ENCODE data around the gene GLRX. TPM values are rescaled to one million over a fixed set of nuclear protein-coding genes. Genes with fewer than 3 reads are reported as not detected.
"Not testable (repeated sequence)": the region's sequence is repeated elsewhere in the genome, so short reads cannot be mapped to it uniquely, and the experiment has no call there.

Gene GLRX
- total RNA-seq, 4 donors from 2014 or later = 20.2 to 65.3 (median 41.3) TPM

- ATAC-seq = no peak
- no CpG with 5 or more reads among the region's 1 CpG for WGBS, 2 donors (ENCODE audit: low coverage in 1 of 2)
- TF ChIP-seq POLR2A (IDR thresholded peaks at IDR 0.05) (no peak), POLR2AphosphoS5 (IDR thresholded peaks at IDR 0.05) (no peak), EP300 (IDR thresholded peaks at IDR 0.05) (no peak), CTCF (IDR thresholded peaks at IDR 0.05) (no peak)
- no peak overlapping the region for H3K4me3 ChIP-seq
- peaks cover 0 to 30% (median 3%) of the 10 kb centered on the region in 3 donors for H3K4me1 ChIP-seq
- no peak overlapping the region for H3K27ac ChIP-seq
- no peaks in the 10 kb centered on the region for H3K36me3 ChIP-seq
- H3K27me3 ChIP-seq = no peaks in the 10 kb centered on the region
- no peaks in the 10 kb centered on the region for H3K9me3 ChIP-seq
Measured at GRCh38 chr5:95838556-95838955, 16.0 kb upstream of the GLRX start.

DNA sequence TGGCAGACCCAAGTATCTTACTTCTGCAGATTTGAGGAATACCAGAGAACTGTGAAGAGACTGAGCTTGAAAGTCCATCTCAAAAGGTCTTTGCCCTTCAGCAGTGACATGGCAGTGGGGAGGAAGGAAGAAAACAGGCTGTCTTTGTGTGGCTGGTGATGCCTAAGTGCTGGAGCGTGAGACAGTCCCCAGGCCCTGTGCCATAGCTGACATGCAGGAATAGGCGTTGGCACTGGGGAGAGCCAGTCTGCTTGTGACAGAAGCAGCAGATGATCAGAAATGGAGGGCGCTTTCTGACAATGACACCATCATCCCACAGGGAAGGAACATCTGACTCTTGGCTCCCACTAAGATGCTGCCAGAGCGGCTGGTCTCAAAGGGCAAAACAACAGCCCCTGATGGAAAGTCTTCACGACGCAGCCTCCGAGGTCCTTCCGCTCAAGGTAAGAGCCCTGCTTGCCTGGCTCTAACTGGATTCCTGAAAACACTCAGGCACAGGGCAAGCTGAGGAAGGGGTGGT is 15.5 kb upstream of the GLRX start:
- H3K27me3 ChIP-seq = no peaks in the 10 kb centered on the region
- no peak overlapping the region for H3K27ac ChIP-seq
- H3K36me3 ChIP-seq = no peaks in the 10 kb centered on the region
- no peaks in the 10 kb centered on the region for H3K9me3 ChIP-seq
- H3K4me1 ChIP-seq = peaks cover 0 to 30% (median 3%) of the 10 kb centered on the region in 3 donors
- WGBS, 2 donors (ENCODE audit: low coverage in 1 of 2) = 94% methylated on average over 6 of the region's 8 CpGs; no CpG with 5 or more reads in 1 of the 2 donors
- H3K4me3 ChIP-seq = no peak overlapping the region
- ATAC-seq = no peak
- no peak for TF ChIP-seq CTCF (IDR thresholded peaks at IDR 0.05)
- TF ChIP-seq EP300 (IDR thresholded peaks at IDR 0.05) = no peak
- no peak for TF ChIP-seq POLR2A (IDR thresholded peaks at IDR 0.05)
- TF ChIP-seq POLR2AphosphoS5 (IDR thresholded peaks at IDR 0.05) = no peak

- ATAC-seq = no peak
- Histone ChIP-seq H3K27me3 (no peaks in the 10 kb centered on the region), H3K9me3 (no peaks in the 10 kb centered on the region), H3K4me1 (peaks cover 0 to 25% (median 2%) of the 10 kb centered on the region in 3 donors), H3K4me3 (no peak overlapping the region), H3K36me3 (no peaks in the 10 kb centered on the region), H3K27ac (no peak overlapping the region)
- 92 to 93% methylated on average over 5 of the region's 5 CpGs for WGBS, 2 donors (ENCODE audit: low coverage in 1 of 2)
- no peak for TF ChIP-seq CTCF (IDR thresholded peaks at IDR 0.05)
- TF ChIP-seq POLR2AphosphoS5 (IDR thresholded peaks at IDR 0.05) = no peak
- no peak for TF ChIP-seq POLR2A (IDR thresholded peaks at IDR 0.05)
- no peak for TF ChIP-seq EP300 (IDR thresholded peaks at IDR 0.05)
Measured at GRCh38 chr5:95837492-95837891, 15.0 kb upstream of the GLRX start.

GRCh38 chr5:95836971-95837370 is 14.4 kb upstream of the GLRX start:
- not testable (repeated sequence) for H3K9me3 ChIP-seq, H3K36me3 ChIP-seq, H3K4me3 ChIP-seq, ATAC-seq, H3K27me3 ChIP-seq
- 92 to 100% methylated on average over 1 to 3 of the region's 4 CpGs for WGBS, 2 donors (ENCODE audit: low coverage in 1 of 2)
- H3K27ac ChIP-seq = peak overlapping the region in 3 of 4 donors; percentile 12 to 85 (median 46)
- H3K4me1 ChIP-seq = peaks cover 0 to 20% (median 0%) of the 10 kb centered on the region in 3 donors

GRCh38 chr5:95836544-95836943 is 14.0 kb upstream of the GLRX start:
- TF ChIP-seq POLR2A (IDR thresholded peaks at IDR 0.05) = no peak
- no peak for TF ChIP-seq EP300 (IDR thresholded peaks at IDR 0.05)
- no peak for TF ChIP-seq CTCF (IDR thresholded peaks at IDR 0.05)
- no peak for TF ChIP-seq POLR2AphosphoS5 (IDR thresholded peaks at IDR 0.05)
- no peak for ATAC-seq
- Histone ChIP-seq H3K4me3 (no peak overlapping the region), H3K36me3 (no peaks in the 10 kb centered on the region), H3K27me3 (no peaks in the 10 kb centered on the region), H3K27ac (peak overlapping the region in 3 of 4 donors; percentile 12 to 85 (median 46)), H3K4me1 (peaks cover 0 to 17% (median 0%) of the 10 kb centered on the region in 3 donors), H3K9me3 (no peaks in the 10 kb centered on the region)
- WGBS, 2 donors (ENCODE audit: low coverage in 1 of 2) = 89 to 93% methylated on average over 1 of the region's 1 CpG

Data from gastroesophageal sphincter (tissue), 4 donors.